Measurements from ENCODE around the gene SSBP2.
"Not testable (repeated sequence)": the region's sequence is repeated elsewhere in the genome, so short reads cannot be mapped to it uniquely, and the experiment has no call there.

SSBP2 gene

GRCh38 chr5:81687292-81687691 lies 63.6 kb downstream of the SSBP2 start:
- no peak for TF ChIP-seq CTCF (IDR thresholded peaks at IDR 0.05; ENCODE audit: insufficient read depth, missing control alignments)
- DNase-seq (ENCODE audit: insufficient read length, low spot score) (no peak), FAIRE-seq (no peak)

DNA sequence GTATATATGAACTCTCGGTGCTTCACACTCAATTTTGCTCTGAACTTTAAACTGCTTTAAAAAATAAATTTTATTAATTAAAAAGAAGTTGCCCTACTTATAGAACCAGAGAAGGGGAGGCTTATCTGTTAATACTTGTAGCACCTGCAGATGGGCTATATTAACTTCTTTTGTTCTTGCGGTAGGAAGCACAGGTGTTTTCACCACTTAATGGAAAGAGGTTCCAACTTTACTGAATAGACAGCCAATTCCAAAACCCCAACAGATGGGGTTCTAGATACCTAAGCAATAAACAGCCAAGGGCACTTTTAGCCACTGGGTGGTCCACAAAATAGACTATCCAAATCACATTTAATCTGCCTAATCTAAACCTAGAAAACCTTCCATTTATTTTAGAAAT lies 65.4 kb downstream of the SSBP2 start:
- TF ChIP-seq CTCF (IDR thresholded peaks at IDR 0.05; ENCODE audit: insufficient read depth, missing control alignments) = no peak
- no peak for DNase-seq (ENCODE audit: insufficient read length, low spot score)
- FAIRE-seq = no peak

DNA sequence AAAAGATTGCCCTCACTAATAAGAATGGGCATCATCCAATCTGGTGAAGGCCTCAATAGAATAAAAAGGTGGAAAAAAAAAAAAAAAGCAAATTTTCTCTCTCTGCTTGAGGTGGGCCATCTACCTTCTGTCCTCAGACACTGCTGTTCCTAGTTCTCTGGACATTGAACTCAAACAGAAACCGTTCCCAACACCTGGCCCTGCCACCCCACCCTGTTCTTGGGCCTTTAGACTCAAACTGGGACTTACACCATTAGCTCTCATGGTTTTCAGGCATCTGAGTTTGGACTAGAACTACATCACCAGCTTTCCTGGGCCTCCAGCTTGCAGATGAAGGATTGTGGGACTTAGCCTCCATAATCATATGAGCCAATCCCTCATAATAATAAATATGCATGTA lies 71.0 kb downstream of the SSBP2 start:
- DNase-seq (ENCODE audit: insufficient read length, low spot score) = no peak
- TF ChIP-seq CTCF (IDR thresholded peaks at IDR 0.05; ENCODE audit: insufficient read depth, missing control alignments) = no peak
- no peak for FAIRE-seq

- no peak for TF ChIP-seq CTCF (IDR thresholded peaks at IDR 0.05; ENCODE audit: insufficient read depth, missing control alignments)
- DNase-seq (ENCODE audit: insufficient read length, low spot score) (no peak), FAIRE-seq (no peak)
Measured at GRCh38 chr5:81675420-81675819, 75.5 kb downstream of the SSBP2 start.

DNA sequence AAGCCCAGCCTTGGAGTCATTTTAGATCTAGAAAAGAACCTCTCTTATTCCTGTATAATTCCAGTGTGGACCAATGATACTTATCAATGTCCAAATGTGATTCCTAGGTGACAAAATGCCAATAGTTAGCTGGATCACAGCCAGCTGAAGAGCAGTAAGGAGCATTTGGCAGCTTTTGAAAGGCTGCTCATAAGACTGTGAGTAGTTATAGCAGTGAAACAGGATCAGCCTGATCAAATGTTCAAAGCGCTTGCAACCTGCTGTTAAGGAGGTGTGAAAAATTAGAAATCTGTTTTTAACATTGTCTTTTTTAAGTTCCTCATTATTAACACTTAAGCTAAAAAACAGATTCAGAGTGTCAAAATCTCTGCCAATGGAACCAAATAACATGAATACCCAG lies 85.1 kb downstream of the SSBP2 start:
- DNase-seq (ENCODE audit: insufficient read length, low spot score) (no peak), FAIRE-seq (no peak)
- TF ChIP-seq CTCF (IDR thresholded peaks at IDR 0.05; ENCODE audit: insufficient read depth, missing control alignments) = no peak

DNA sequence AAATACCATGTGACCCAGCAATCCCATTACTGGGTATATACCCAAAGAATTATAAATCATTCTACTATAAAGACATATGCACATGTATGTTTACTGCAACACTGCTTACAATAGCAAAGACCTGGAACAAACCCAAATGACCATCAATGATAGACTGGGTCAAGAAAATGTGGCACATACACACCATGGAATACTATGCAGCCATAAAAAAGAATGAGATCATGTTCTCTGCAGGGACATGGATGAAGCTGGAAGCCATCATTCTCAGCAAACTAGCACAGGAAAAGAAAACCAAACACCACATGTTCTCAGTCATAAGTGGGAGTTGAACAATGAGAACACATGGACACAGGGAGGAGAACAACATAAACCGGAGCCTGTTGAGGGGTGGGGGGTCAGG lies 90.3 kb downstream of the SSBP2 start:
- not testable (repeated sequence) for DNase-seq (ENCODE audit: insufficient read length, low spot score); FAIRE-seq

GRCh38 chr5:81657386-81657785 lies 93.5 kb downstream of the SSBP2 start:
- no peak for DNase-seq (ENCODE audit: insufficient read length, low spot score)
- TF ChIP-seq CTCF (IDR thresholded peaks at IDR 0.05; ENCODE audit: insufficient read depth, missing control alignments) = no peak
- FAIRE-seq = no peak

DNA sequence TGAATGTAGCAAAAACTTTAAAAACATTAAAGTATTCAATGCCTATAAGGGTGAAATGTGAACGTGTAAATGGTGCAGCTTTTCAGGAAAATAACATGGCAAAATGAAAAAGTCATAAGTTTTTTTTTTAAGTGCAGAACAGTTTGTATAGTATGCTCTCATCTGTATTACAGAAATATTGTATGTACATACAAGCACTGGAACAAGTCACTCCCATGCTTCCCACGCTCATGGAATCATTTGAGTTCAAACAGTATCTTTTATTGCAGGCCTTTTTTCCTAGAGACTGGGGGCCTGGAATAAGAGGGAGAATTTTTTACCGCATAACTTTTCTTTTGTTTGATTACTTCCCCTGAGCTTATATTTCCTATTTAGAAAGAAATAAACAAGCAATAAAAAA lies 94.1 kb downstream of the SSBP2 start:
- FAIRE-seq = no peak
- no peak for TF ChIP-seq CTCF (IDR thresholded peaks at IDR 0.05; ENCODE audit: insufficient read depth, missing control alignments)
- DNase-seq (ENCODE audit: insufficient read length, low spot score) = no peak

All from D721Med (cell line).